ENCODE results near the gene MTERF1. TPM values are rescaled to one million over a fixed set of nuclear protein-coding genes. Genes with fewer than 3 reads are reported as not detected.

MTERF1 gene
- total RNA-seq, 1 experiment from 2014 or later: 12.0 TPM

DNA sequence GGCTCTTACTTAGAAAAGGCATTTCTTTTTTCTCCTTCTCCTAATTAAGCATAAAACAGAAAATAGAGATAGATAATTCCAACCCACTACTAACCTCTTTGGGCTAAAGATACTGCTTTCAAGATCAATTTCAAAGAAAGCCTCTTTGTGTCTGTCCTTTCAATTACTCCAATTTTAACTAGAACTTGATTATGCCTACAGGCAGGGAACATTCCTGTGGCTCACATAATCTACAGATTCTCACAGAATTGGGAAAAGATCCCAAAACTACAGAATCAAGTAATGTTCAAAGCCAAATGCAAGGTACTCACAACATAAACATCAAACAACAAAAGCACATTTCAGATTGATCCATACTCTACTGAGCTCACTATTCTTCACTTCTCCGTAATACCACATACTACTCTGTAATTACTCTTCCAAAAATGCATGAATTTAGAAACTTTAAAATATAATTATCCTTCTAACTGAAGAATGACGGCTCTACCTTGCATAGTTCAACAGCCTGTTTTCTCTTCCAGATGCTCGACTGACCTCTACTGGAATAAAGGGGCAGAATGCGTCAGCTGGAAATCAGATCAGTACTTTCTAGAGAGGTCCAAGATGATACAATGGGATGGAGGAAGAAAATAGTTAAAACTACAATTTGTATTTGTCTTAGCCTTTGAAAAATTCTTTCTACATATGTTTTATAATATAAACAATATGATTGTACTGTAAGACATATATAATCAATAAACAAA is 3.9 kb downstream of the MTERF1 start:
- H3K27ac Mint-ChIP-seq: no peak overlapping the region
- POLR2A ChIA-PET: no interaction called here
- DNase-seq (ENCODE audit: low spot score) (no peak), ATAC-seq (no peak)
- H3K36me3 Mint-ChIP-seq: peaks cover 3% of the 10 kb centered on the region
- H3K27me3 Mint-ChIP-seq (ENCODE audit: low read depth): peaks cover 5% of the 10 kb centered on the region; the same call in 1 of the 2 replicates
- peaks cover 12% of the 10 kb centered on the region for H3K4me1 Mint-ChIP-seq
- no peaks in the 10 kb centered on the region for H3K9me3 Mint-ChIP-seq
- CTCF ChIA-PET: no interaction called here
- H3K4me3 Mint-ChIP-seq: no peak overlapping the region
- TF ChIP-seq ZNF219 (CRISPR knock-in tag; IDR thresholded peaks at IDR 0.05; ENCODE audit: borderline replicate concordance): no peak
- no peak for TF ChIP-seq JUN (CRISPR knock-in tag; IDR thresholded peaks at IDR 0.05)
- TF ChIP-seq, protein P1, sequence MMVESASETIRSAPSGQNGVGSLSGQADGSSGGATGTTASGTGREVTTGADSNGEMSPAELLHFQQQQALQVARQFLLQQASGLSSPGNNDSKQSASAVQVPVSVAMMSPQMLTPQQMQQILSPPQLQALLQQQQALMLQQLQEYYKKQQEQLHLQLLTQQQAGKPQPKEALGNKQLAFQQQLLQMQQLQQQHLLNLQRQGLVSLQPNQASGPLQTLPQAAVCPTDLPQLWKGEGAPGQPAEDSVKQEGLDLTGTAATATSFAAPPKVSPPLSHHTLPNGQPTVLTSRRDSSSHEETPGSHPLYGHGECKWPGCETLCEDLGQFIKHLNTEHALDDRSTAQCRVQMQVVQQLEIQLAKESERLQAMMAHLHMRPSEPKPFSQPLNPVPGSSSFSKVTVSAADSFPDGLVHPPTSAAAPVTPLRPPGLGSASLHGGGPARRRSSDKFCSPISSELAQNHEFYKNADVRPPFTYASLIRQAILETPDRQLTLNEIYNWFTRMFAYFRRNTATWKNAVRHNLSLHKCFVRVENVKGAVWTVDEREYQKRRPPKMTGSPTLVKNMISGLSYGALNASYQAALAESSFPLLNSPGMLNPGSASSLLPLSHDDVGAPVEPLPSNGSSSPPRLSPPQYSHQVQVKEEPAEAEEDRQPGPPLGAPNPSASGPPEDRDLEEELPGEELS (CRISPR knock-in tag; IDR thresholded peaks at IDR 0.05): no peak
- TF ChIP-seq ERG (CRISPR knock-in tag; IDR thresholded peaks at IDR 0.05): no peak
- TF ChIP-seq, protein P2, sequence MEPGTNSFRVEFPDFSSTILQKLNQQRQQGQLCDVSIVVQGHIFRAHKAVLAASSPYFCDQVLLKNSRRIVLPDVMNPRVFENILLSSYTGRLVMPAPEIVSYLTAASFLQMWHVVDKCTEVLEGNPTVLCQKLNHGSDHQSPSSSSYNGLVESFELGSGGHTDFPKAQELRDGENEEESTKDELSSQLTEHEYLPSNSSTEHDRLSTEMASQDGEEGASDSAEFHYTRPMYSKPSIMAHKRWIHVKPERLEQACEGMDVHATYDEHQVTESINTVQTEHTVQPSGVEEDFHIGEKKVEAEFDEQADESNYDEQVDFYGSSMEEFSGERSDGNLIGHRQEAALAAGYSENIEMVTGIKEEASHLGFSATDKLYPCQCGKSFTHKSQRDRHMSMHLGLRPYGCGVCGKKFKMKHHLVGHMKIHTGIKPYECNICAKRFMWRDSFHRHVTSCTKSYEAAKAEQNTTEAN (CRISPR knock-in tag; IDR thresholded peaks at IDR 0.05): no peak
- TF ChIP-seq FOXK1 (CRISPR knock-in tag; IDR thresholded peaks at IDR 0.05): no peak
- TF ChIP-seq NR1H2 (CRISPR knock-in tag; IDR thresholded peaks at IDR 0.05): no peak
- TF ChIP-seq ATF1 (CRISPR knock-in tag; IDR thresholded peaks at IDR 0.05): no peak
- TF ChIP-seq CTCF (IDR thresholded peaks at IDR 0.05): no peak
- no peak for TF ChIP-seq GABPB1 (CRISPR knock-in tag; IDR thresholded peaks at IDR 0.05)
- TF ChIP-seq, protein P3, sequence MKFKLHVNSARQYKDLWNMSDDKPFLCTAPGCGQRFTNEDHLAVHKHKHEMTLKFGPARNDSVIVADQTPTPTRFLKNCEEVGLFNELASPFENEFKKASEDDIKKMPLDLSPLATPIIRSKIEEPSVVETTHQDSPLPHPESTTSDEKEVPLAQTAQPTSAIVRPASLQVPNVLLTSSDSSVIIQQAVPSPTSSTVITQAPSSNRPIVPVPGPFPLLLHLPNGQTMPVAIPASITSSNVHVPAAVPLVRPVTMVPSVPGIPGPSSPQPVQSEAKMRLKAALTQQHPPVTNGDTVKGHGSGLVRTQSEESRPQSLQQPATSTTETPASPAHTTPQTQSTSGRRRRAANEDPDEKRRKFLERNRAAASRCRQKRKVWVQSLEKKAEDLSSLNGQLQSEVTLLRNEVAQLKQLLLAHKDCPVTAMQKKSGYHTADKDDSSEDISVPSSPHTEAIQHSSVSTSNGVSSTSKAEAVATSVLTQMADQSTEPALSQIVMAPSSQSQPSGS (CRISPR knock-in tag; IDR thresholded peaks at IDR 0.05; ENCODE audit: borderline replicate concordance, low read depth): no peak
- TF ChIP-seq ZSCAN18 (CRISPR knock-in tag; IDR thresholded peaks at IDR 0.05): no peak
- TF ChIP-seq KAT7 (CRISPR knock-in tag; IDR thresholded peaks at IDR 0.05; ENCODE audit: borderline replicate concordance): no peak
- no peak for TF ChIP-seq GRHL2 (CRISPR knock-in tag; IDR thresholded peaks at IDR 0.05; ENCODE audit: insufficient replicate concordance, severe bottlenecking)
- no peak for TF ChIP-seq NR3C1 (CRISPR knock-in tag; conservative IDR thresholded peaks at IDR 0.05; ENCODE audit: low read depth)
- no peak for TF ChIP-seq CDX4 (CRISPR knock-in tag; IDR thresholded peaks at IDR 0.05; ENCODE audit: borderline replicate concordance)
- TF ChIP-seq, protein P4, sequence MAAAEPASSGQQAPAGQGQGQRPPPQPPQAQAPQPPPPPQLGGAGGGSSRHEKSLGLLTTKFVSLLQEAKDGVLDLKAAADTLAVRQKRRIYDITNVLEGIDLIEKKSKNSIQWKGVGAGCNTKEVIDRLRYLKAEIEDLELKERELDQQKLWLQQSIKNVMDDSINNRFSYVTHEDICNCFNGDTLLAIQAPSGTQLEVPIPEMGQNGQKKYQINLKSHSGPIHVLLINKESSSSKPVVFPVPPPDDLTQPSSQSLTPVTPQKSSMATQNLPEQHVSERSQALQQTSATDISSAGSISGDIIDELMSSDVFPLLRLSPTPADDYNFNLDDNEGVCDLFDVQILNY (CRISPR knock-in tag; IDR thresholded peaks at IDR 0.05): no peak
- no peak for TF ChIP-seq NFYB (CRISPR knock-in tag; conservative IDR thresholded peaks at IDR 0.05; ENCODE audit: low read depth)
- TF ChIP-seq, protein P5, sequence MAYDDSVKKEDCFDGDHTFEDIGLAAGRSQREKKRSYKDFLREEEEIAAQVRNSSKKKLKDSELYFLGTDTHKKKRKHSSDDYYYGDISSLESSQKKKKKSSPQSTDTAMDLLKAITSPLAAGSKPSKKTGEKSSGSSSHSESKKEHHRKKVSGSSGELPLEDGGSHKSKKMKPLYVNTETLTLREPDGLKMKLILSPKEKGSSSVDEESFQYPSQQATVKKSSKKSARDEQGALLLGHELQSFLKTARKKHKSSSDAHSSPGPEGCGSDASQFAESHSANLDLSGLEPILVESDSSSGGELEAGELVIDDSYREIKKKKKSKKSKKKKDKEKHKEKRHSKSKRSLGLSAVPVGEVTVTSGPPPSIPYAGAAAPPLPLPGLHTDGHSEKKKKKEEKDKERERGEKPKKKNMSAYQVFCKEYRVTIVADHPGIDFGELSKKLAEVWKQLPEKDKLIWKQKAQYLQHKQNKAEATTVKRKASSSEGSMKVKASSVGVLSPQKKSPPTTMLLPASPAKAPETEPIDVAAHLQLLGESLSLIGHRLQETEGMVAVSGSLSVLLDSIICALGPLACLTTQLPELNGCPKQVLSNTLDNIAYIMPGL (CRISPR knock-in tag; IDR thresholded peaks at IDR 0.05): no peak

All from WTC11 (cell line).